Posterior vena cava (tissue), 2 donors: ENCODE results near the gene UBASH3B. TPM values are rescaled to one million over a fixed set of nuclear protein-coding genes. Genes with fewer than 3 reads are reported as not detected.

Experiments
- DNase-seq: peaks from one replicate; pipeline ENCODE4 v3.0.0-alpha.2; 2020; ENCODE audit warnings: low spot score
- intact Hi-C, 2 donors: fragments of 100-400 bp; cut with DNase I; formaldehyde crosslinking; loops; one replicate each; pipeline versions ENCODE4 v1.14.1 to v1.14.2; 2022 to 2023
- total RNA-seq, 2 donors: library from RNA; stranded (reverse); fragmentation: NEBNext Ultra II Directional; extraction: Animal tissue kit (Norgen Biotek cat#: 25700); gene quantifications; one replicate each; pipeline ENCODE4 v1.2.1, GENCODE V29; 2021
- donor health status: DM: yes; HTN: yes; CAD: no.
- donor health status: DM: yes; HTN: yes; CAD: no.

Gene UBASH3B
- total RNA-seq, 2 donors from 2014 or later, result 13.0 to 23.6 TPM

- no peak for DNase-seq
- intact Hi-C loops, result no loop called here
Observed at GRCh38 chr11:122764371-122765090, 109.0 kb downstream of the UBASH3B start.

- no peak for DNase-seq
- intact Hi-C loops, result no loop called here
Observed at GRCh38 chr11:122765487-122766131, 110.1 kb downstream of the UBASH3B start.

- DNase-seq, result no peak
- intact Hi-C loops, result no loop called here
Observed at GRCh38 chr11:122769126-122769780, 113.7 kb downstream of the UBASH3B start.

- intact Hi-C loops, result no loop called here
- DNase-seq, result no peak
Observed at GRCh38 chr11:122772945-122773344, 117.4 kb downstream of the UBASH3B start.

- intact Hi-C loops, result no loop called here
- DNase-seq, result no peak
Observed at GRCh38 chr11:122773781-122774266, 118.3 kb downstream of the UBASH3B start.

- intact Hi-C loops, result no loop called here
Observed at GRCh38 chr11:122775675-122776271, 120.3 kb downstream of the UBASH3B start.

GRCh38 chr11:122776546-122776945 is 121.0 kb downstream of the UBASH3B start:
- intact Hi-C loops, result no loop called here

More at GRCh38 chr11:122775675-122776271, 120.3 kb downstream of the UBASH3B start:
- DNase-seq, result no peak

GRCh38 chr11:122777343-122777742 is 121.8 kb downstream of the UBASH3B start:
- intact Hi-C loops, result no loop called here
- DNase-seq, result no peak

More at GRCh38 chr11:122776546-122776945, 121.0 kb downstream of the UBASH3B start:
- no peak for DNase-seq

- intact Hi-C loops, result no loop called here
- DNase-seq, result no peak
Observed at GRCh38 chr11:122778148-122778547, 122.6 kb downstream of the UBASH3B start.

GRCh38 chr11:122779047-122779629 is 123.6 kb downstream of the UBASH3B start:
- intact Hi-C loops, result no loop called here
- DNase-seq, result no peak

GRCh38 chr11:122780296-122780949 is 124.9 kb downstream of the UBASH3B start:
- intact Hi-C loops, result loop anchor here (5.0 kb wide), 2 partner anchors 138 to 153 kb away; no protein-coding TSS in a partner anchor
- no peak for DNase-seq

GRCh38 chr11:122781378-122782195 is 126.1 kb downstream of the UBASH3B start:
- DNase-seq, result peak; percentile 95
- intact Hi-C loops, result loop anchor here (5.0 kb wide), 2 partner anchors 139 to 154 kb away; no protein-coding TSS in a partner anchor

GRCh38 chr11:122782222-122782621 is 126.7 kb downstream of the UBASH3B start:
- DNase-seq, result no peak
- intact Hi-C loops, result loop anchor here (5.0 kb wide), 2 partner anchors 140 to 155 kb away; no protein-coding TSS in a partner anchor

- no peak for DNase-seq
- intact Hi-C loops, result loop anchor here (5.0 kb wide), 2 partner anchors 142 to 157 kb away; no protein-coding TSS in a partner anchor
Observed at GRCh38 chr11:122784325-122784955, 128.9 kb downstream of the UBASH3B start.

GRCh38 chr11:122785031-122785541 is 129.6 kb downstream of the UBASH3B start:
- intact Hi-C loops, result no loop called here
- no peak for DNase-seq

- no peak for DNase-seq
- intact Hi-C loops, result no loop called here
Observed at GRCh38 chr11:122786896-122787295, 131.4 kb downstream of the UBASH3B start.
